Eye (tissue), 1 donor: ENCODE results near the gene MBP.

Experiments used
- DNase-seq: peaks from one replicate; pipeline ENCODE4 v3.0.0-alpha.2; 2015

MBP gene

GRCh38 chr18:77151033-77151771 lies 18.6 kb upstream of the MBP start:
- DNase-seq: no peak

- DNase-seq: no peak
These were observed 18.0 kb upstream of the MBP start for GRCh38 chr18:77150588-77150987.

DNA sequence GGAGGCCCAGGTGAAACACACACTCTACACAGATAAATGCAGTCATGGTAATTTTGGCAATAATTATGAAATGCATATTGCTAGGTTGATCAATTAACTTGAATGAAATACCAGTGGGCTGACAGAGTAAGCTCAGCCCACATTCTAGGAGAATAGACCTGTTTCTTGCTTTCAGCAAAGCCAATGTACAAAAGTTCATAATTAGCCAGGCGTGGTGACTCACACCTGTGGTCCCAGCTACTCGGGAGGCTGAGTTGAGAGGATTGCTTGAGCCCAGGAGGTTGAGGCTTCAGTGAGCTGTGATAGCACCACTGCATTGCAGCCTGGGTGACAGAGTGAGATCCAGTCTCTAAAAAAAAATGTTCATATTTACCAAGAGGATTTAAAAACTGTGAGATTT lies 15.7 kb upstream of the MBP start:
- no peak for DNase-seq

DNA sequence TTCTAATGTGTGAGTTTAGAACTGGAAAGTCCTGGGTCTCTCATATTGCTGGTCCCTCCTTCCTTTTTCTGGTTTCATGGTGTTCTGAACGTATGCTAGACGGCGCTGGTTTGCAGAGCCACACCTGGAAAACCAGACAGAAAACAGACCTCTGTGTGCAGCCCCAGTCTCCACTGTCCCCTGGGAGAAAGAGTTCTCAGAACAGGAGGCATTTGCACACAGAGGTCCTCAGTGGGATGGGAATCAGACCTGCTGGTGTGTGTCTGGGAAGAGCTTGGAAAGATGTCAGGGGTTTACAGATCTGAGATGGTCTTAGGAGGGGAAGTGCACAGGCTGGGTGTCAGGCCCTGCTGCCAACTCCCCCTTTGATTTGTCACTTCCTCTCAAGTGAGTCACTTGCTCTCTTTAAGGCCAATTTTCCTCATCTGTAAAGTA lies 14.9 kb upstream of the MBP start:
- no peak for DNase-seq

DNA sequence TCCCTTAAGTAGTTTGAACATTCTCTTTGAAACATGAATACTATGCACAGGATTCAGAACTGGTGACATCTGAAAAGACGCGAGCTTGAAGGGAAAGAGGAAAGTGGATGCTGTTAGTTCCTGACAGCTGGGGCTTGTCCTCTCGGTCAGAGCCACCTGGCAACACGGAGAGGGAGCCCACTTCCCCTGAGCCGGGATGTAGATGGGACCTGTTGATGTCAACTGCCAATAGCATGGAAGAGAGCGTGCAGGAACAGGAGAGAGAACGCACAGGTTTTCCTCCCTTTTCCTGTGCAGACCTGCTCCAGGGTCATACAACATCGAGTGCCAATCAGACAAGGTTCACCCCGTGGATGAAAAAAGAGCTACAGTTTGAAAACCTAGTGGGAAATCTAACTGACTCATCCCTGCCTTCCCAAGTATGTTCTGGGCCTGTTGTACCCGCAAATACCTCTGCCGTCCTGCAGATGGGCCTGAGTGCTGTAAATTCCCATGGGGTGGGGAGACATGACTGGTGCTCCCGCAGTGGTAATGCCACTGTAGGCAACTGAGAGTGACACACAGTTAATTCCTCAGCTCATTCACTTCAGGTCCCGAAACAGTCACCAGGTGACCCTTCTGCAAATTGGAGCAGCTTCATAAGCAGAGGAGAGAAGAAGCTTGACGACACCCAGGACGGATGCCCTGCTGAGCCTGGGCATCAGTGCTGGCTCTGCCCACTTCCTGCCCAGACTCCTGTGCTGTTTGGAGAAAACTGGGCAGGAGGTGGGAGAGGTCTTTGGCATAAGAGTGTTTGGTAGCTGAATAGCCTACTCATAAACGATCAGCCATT lies 13.9 kb upstream of the MBP start:
- DNase-seq: peak; percentile 11

DNA sequence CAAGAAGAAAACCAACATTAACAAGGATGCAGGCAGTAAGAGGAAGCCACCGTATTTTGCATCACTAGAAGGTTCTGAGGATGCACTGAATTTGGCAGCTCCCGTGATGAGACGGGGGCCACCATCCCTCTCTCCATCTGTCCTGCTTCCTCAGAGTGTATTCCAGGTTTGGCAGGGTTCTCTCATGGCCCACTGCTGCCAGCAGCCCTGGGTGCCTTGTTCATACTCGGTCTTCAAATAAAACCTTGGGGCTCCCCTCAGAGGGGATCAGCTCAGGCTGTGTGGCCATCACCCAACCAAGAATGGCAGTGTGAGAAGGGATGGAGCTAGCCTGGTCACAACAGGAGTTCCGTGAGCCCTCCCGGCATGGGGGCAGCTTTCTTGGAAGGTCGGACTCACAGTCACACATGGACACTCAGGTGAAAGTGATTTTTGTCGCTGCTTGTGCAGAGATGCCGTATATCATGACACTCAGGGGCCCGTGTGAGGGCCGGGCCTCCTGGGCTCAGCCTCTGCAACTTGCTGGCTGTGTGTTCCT lies 12.8 kb upstream of the MBP start:
- no peak for DNase-seq

GRCh38 chr18:77144451-77145118 lies 12.0 kb upstream of the MBP start:
- no peak for DNase-seq

DNA sequence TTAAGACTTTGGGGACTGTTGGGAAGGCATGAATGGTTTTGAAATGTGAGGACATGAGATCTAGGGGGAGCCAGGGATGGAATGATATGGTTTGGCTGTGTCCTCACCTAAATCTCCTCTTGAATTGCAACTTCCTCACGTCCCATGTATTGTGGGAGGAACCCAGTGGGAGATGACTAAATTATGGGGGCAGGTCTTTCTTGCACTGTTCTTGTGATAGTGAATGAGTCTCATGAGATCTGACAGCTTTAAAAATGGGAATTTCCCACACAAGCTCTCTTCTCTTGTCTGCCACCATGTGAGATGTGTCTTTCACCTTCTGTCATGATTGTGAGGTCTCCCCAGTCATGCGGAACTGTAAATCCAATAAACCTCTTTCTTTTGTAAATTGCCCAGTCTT lies 11.5 kb upstream of the MBP start:
- DNase-seq: no peak

DNA sequence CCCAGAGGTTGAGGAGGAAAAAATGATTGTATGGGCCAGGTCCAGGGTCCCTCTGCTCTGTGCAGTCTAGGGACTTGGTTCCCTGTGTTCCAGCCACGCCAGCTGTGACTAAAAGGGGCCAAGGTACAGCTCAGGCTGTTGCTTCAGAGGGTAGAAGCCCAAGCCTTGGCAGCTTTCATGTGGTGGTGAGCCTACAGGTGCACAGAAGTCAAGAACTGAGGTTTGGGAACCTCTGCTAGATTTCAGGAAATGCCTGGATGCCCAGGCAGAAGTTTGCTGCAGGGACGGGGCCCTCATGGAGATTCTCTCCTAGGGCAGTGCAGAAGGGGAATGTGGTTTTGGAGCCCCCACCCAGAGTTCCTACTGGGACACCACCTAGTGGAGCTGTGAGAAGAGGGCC lies 10.6 kb upstream of the MBP start:
- DNase-seq: no peak

- no peak for DNase-seq
These were observed 9.0 kb upstream of the MBP start for GRCh38 chr18:77141401-77142118.

DNA sequence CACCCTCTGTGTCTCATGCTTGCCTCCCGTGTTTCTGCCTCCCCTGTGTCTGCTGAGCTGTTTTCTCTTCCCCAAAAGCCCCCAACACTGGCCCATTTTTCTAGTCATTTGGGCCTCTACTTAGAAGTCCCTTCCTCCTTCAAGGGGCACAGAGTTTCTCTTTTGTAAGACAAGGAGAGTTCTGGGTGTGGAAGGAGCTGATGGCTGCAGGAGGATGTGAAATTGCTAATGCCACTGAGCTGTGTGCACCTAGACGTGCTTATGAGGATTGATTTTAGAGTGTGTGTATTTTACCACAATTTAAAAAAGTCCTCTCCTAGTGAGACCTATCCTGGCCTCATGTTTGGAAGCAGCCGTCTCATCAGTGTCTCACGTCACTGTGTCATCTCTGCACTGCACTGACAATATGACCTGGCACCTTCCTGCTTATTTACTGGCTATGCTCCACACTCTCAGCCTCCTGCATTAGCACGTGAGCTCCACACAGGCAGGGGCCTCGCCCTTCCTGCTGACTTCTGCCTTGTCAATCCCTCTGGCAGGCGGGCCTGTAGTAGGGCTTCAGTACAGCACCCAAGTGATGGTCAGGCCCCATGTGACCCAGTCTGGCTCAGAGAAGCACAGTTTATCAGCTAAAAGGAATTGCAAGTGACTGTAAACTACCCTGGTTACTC lies 8.0 kb upstream of the MBP start:
- no peak for DNase-seq

DNA sequence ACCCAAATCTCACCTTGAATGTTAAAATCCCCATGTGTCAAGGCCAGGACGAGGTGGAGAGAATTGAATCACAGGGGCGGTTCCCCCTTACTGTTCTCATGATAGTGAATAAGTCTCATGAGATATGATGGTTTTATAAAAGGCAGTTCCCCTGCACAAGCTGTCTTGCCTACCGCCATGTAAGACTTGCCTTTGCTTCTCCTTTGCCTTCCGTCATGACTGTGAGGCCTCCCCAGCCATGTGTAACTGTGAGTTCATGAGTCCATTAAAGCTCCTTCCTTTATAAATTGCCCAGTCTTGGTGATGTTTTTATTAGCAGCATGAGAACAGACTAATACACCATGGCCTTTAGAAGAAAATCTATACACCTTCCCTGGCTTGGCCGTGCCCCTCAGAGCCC lies 7.4 kb upstream of the MBP start:
- DNase-seq: no peak

GRCh38 chr18:77139619-77140018 lies 7.0 kb upstream of the MBP start:
- no peak for DNase-seq

DNA sequence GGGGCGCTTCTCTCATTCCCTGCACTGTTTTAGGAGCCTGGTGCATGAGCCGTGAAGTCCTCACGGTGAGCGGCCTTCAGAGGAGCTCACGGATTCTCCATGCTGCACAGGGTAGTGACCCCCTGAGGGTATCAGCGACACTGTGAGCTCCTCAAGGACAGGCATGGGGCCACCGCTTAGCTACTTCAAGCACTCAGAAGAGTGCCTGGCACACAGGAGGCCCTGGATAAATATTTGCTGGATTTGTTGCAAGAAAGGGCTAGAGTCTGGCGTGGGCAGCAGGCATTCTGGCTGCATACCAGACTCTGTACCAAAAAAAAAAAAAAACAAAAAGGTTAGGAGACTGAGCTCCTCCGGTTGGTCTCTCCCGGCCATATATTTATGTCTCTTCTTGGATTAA lies 5.7 kb upstream of the MBP start:
- no peak for DNase-seq

DNA sequence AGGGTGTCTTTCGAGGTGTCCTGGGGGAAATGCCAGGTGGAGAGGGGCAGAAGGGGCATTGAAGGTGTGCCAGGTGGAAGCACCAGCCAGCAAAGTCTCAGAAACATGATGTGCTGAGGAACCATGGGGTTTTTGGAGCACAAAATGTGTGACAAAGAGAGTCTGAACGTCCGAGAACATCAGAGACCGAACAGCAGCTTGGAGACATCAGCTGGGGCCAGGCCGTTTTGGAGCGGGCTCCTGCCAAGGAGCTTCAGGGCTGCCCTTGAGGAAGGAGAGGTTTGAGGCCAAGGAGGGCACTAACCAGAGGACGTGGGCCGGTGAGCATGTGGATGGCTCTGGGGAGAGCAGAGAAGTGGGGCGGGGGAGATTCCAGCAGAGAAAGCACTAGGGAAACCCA lies 5.3 kb upstream of the MBP start:
- DNase-seq: no peak

GRCh38 chr18:77136871-77137665 lies 4.5 kb upstream of the MBP start:
- no peak for DNase-seq

- DNase-seq: no peak
These were observed 3.6 kb upstream of the MBP start for GRCh38 chr18:77136076-77136718.

GRCh38 chr18:77135339-77136075 lies 2.9 kb upstream of the MBP start:
- DNase-seq: no peak

- no peak for DNase-seq
These were observed 2.0 kb upstream of the MBP start for GRCh38 chr18:77134611-77135010.

GRCh38 chr18:77133835-77134496 lies 1.4 kb upstream of the MBP start:
- DNase-seq: peak; percentile 50
